Astrocyte (in vitro differentiated cells and primary cell): ENCODE measurements around the gene SRPK3.

Experiments
- CTCF ChIP-seq: IDR thresholded peaks from 2 replicates; pipeline ENCODE4 v1.5.1; 2011; ENCODE audit warnings: low read depth, mild to moderate bottlenecking, inconsistent platforms, low read length, moderate library complexity; ENCODE audit not compliant: insufficient read depth
- EZH2 ChIP-seq: IDR thresholded peaks from 2 replicates; pipeline ENCODE4 v1.6.1; 2012; ENCODE audit warnings: mild to moderate bottlenecking, low read length, inconsistent platforms; ENCODE audit not compliant: insufficient read depth

GRCh38 chrX:153829549-153829798 is 48.6 kb downstream of the SRPK3 start:
- no peak for TF ChIP-seq EZH2
- TF ChIP-seq CTCF = no peak
